HG03469 (cell line): ENCODE results near the gene MORN1.
"Not testable (repeated sequence)": the region's sequence is repeated elsewhere in the genome, so short reads cannot be mapped to it uniquely, and the experiment has no call there.

Source experiments
- ATAC-seq: cut with Tn5 transposase; IDR thresholded peaks from one replicate; pipeline ENCODE4 v1.9.1; 2021; ENCODE audit warnings: mild to moderate bottlenecking, moderate library complexity, moderate number of reproducible peaks; ENCODE audit not compliant: unreplicated experiment

Gene MORN1

DNA sequence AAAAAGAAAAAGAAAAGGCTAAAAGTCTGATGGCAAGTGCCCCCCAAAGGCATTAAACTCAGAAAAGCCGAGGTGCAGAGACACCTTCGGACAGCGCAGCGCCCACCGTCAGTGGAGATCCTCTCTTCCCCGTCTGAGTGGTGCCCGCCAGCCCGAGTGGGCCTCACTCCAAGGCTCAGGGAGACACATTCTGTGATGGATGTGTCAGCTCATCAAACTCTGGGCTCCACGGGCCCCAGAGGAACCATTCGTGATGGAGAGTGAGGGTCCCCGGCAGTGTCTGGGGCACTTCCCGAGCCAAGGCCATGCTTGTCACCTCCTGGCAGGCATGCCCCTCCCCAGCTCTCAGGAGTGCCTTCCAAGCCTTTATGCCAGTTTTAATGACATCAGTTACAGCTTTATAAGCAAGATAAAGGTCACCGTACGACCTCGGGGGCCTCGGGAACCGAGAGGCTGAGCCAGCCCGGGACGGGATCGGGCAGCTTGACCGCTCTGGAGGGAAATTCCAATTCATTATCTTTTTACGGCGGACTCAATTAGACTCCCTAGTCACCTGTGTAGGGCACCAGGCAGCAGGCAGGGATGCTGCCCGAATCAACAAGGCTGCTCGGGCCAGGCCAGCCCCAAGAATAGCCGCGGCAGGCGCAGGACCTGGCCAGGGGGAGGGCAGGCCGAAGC is 49.5 kb downstream of the MORN1 start:
- no peak for ATAC-seq

GRCh38 chr1:2340918-2341254 is 50.5 kb downstream of the MORN1 start:
- ATAC-seq, result no peak

- ATAC-seq, result no peak
Measured at GRCh38 chr1:2340086-2340917, 51.1 kb downstream of the MORN1 start.

DNA sequence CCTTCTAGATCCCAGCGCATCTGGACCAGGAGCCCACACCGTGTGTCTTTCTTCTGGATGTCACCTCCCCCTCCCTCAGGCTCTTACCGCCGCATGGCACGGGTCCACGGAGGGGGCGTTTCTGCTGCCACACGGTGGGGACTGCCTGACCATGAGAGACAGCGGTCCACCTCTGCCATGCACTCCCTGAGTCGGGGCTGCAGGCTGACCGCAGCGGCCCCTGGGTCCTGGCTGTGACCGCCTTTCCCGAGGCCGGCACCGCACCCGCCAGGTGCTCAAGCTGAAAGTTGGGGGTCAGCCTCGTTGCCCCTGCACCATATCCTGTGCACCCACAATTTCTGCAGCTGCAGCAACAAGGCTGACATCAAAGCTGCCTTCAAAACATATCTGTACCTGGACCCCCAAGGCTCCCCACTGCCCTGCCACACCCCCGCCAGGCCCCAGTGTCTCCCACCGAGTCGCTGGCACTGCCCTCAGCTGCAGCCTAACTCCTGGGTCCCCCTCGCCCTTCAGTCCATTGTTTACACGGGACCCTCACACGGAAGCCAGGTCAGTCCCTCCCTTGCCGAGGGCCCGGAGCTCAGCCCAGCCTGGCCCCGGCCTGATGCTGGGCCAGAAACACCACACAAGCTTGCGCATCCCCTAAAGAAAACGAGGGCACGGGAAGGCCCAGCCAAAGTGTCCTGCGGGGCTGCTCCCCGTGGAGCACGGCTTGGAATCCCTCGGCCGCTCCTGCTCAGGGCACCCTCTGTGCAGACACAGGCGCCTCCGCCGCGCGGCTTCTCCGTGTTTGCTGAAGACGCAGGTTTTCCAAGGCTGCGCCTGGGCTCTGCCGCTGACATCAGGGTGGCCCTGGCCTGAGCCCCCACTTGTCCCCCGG is 51.9 kb downstream of the MORN1 start:
- ATAC-seq, result no peak

- no peak for ATAC-seq
Measured at GRCh38 chr1:2337501-2337900, 53.9 kb downstream of the MORN1 start.

DNA sequence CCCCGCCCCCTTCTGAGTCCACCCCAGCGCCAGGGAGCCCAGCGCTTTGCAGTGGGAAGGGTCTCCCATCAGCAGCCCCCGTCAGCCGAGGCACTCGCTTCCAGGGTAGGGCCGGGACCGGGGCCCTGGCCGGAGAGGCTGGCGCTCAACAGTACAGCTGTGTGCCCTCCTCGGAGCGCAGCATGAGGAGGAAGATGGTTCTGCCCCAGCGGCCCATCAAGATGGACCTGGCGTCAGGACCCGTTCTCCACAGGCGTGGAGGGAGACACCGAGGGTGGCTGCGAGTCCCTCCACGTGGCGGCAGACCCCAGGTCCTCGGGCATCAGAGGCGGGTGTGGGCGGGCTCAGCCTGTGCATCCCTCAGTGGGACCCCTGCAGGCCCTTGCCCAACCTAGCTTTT is 54.3 kb downstream of the MORN1 start:
- no peak for ATAC-seq

- no peak for ATAC-seq
Measured at GRCh38 chr1:2336499-2336898, 54.9 kb downstream of the MORN1 start.

DNA sequence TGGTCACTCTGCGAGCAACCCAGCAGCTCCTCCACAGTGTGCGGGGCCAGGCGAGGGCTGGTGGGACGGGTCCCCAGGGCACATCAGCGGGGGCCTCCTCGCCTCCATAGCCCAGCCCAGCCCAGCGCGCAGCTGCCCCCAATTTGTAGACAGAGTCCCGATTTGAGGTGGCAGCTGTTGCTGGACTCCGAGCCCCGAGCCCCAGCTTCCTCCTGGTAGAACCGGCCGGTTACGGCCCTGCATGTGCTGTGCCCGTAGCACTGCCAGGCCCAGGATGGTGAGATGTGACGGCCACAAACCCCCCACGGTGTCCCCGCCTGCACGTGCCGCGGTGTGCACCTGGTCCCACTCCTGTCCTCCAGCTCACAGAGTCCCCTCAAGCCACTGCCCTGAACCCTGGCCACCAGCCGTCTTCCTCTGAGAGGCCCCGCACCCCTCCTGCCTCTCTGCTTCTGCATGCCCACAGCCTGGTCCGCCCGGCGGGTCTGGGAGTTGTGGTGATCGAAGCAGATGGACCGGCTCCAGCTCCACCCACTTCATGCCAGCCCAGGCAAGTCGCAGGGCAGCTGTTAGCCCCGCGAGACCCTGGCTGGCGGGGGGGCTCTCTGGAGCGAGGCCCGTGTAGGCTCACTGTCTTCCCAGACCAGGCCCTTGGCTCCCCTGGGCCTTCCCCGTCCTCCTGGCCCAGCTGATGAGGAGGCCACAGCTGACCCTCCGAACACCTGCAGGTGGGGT is 55.5 kb downstream of the MORN1 start:
- ATAC-seq, result no peak

GRCh38 chr1:2334883-2335534 is 56.3 kb downstream of the MORN1 start:
- ATAC-seq, result no peak

DNA sequence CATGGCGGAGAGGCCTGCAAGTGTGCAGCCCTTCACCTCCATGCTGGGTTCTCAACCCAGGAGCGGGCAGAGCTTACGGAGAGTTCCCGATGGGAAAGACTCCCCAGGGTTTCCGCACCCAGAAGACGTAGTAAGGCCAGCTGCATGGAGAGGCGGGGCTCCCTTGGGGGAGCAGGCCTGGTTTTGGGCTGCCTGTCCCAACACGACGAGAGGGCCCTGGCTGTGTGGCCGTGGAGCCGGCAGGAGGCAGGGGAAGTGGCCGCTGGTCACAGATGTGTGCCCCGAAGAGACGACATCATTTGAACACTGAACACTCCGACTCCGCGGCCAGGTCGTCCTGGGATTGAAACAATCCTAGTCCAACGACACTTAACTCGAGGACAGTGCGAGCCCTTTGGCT is 57.0 kb downstream of the MORN1 start:
- ATAC-seq, result no peak

DNA sequence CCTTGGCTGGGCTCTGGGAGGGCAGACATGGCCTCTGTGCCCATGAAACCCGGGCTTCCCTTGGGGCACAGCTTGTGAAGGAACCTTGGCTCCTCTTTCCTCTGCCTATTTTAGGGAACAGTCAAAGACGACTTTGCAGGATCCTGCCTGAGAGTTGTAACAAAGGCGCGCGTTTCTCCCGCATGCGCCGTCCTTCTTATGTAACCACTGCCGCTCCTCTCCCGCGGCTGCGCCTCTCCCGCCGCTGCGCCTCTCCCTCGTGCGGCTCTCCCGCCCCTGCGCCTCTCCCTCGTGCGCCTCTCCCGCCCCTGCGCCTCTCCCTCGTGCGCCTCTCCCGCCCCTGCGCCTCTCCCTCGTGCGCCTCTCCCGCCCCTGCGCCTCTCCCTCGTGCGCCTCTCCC is 59.8 kb downstream of the MORN1 start:
- not testable (repeated sequence) for ATAC-seq

DNA sequence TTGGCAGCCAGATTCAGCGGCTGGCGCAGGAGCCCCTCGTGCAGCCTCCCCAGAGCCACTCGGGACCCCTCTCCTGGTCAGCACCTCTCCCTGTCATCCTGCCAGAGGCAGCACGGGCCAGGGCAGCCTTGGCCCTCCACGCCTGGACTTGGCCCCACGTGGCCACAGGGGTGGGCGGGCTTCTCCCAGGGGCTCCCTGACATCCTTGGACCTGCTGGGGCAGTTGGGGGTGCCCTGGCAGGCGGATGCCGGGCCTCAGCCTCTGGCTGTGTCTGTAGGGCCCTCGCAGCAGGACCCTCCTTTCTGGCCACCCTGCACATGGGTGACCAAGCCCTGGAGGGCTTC is 60.2 kb downstream of the MORN1 start:
- no peak for ATAC-seq

DNA sequence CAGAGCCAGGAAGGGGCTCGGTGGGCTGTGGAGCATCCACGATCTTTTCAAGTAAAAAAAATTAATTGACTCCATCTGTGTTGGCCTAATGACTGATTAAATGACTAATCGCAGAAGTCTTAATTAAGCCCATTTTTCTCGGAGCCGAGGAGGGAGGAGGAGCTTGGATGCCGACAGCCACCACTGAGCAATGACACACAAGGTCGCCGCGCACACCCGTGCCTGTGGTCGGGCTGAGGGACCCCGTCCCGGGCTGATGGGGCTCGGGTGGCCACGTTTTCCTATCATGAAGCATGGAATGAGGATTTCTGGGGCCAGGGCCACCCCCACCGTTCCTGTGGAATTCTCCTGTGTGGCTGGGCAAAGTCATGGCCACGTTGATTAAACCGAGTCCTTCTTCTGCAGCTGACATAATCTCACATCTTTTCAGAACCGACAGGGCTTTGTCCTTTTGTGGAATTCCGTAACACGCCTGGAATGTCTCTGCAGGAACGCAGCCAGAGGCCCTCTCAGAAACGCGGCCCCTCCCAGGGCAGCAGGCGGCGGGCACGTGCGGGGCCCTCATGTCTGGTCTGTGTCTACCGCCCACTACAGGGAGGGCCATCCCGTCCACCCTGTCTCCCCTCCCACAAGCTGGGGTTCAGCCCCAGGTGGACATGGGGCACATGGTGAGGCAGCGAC is 60.7 kb downstream of the MORN1 start:
- no peak for ATAC-seq

DNA sequence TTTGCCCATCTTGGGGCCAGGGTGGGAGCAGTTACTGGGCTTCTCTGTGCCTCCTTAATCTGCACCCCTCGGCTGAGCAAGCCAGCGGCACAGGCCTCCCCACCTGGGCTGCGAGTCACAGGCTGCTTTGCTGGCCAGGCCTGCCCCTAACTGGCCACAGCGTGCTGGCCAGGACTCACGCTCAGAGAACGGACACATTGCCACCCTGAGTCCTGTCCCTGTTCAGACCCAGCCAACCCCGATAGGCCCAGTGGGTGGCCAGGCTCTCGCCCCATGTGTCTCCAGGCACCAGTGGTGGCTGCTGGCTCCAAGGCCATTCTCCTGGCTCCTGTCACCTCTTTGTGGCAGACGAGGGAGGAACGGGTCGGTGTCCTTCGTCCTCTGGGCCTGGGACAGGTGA is 61.3 kb downstream of the MORN1 start:
- no peak for ATAC-seq

- ATAC-seq, result no peak
Measured at GRCh38 chr1:2328676-2329455, 62.5 kb downstream of the MORN1 start.

DNA sequence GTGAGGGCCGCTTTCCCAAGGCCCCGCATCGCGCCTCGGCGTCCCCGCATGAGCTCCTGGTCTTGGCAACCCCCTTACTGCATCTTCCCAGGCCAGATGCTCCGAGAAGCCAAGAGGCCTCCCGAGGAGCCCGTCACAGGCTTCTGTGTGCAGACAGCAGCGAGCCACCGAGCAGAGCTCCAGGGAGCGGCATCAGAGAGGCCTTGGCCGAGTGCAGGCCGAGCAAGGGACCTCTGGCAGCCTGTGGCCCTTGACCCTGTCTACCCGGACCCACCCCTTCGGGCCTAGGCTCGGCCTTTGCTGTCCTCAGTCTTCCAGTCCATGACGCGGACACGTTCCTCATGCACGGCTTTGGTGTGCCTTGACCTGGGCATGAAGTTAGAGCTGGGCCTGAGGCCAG is 63.5 kb downstream of the MORN1 start:
- ATAC-seq, result no peak

- ATAC-seq, result not testable (repeated sequence)
Measured at GRCh38 chr1:2327162-2327561, 64.2 kb downstream of the MORN1 start.

DNA sequence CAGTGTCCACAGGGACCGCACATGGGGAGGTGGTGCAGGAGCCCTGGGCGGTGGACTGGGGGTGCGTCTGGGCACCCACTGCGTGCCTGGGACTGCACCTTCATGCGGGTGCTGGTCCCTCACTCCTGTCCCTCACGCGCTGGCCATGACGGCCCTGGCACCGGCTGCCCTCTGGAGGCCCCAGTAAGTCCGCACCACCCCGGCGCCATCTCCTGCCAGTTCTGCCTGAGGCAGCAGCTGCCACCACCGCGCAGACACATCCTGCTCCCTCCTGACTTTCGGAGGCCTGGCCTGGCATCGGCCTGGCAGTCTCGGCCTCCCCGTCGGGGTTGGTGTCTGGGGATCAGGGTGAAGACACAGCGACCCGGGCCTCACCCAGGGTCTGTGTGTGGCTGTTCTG is 64.8 kb downstream of the MORN1 start:
- no peak for ATAC-seq
